ENCODE results near the gene SORCS1.

Gene SORCS1

GRCh38 chr10:106576534-106576933 is 588.0 kb downstream of the SORCS1 start:
- no peak for DNase-seq

- no peak for DNase-seq
Measured at GRCh38 chr10:106573106-106573505, 591.4 kb downstream of the SORCS1 start.

GRCh38 chr10:106571192-106571946 is 593.1 kb downstream of the SORCS1 start:
- no peak for DNase-seq

GRCh38 chr10:106570268-106570667 is 594.2 kb downstream of the SORCS1 start:
- no peak for DNase-seq

GRCh38 chr10:106567629-106568028 is 596.9 kb downstream of the SORCS1 start:
- DNase-seq: no peak

- DNase-seq: no peak
Measured at GRCh38 chr10:106566873-106567272, 597.6 kb downstream of the SORCS1 start.

- no peak for DNase-seq
Measured at GRCh38 chr10:106565546-106565945, 599.0 kb downstream of the SORCS1 start.

GRCh38 chr10:106563384-106563783 is 601.1 kb downstream of the SORCS1 start:
- no peak for DNase-seq

GRCh38 chr10:106560925-106561640 is 603.4 kb downstream of the SORCS1 start:
- DNase-seq: no peak

GRCh38 chr10:106559442-106559841 is 605.1 kb downstream of the SORCS1 start:
- no peak for DNase-seq

GRCh38 chr10:106557951-106558733 is 606.4 kb downstream of the SORCS1 start:
- DNase-seq: no peak

GRCh38 chr10:106557053-106557452 is 607.5 kb downstream of the SORCS1 start:
- DNase-seq: no peak

GRCh38 chr10:106555599-106555998 is 608.9 kb downstream of the SORCS1 start:
- no peak for DNase-seq

- no peak for DNase-seq
Measured at GRCh38 chr10:106551501-106552062, 612.9 kb downstream of the SORCS1 start.

- no peak for DNase-seq
Measured at GRCh38 chr10:106548832-106549231, 615.7 kb downstream of the SORCS1 start.

- no peak for DNase-seq
Measured at GRCh38 chr10:106547047-106547635, 617.4 kb downstream of the SORCS1 start.

- DNase-seq: no peak
Measured at GRCh38 chr10:106542461-106542860, 622.0 kb downstream of the SORCS1 start.

GRCh38 chr10:106540645-106541044 is 623.9 kb downstream of the SORCS1 start:
- DNase-seq: no peak

- no peak for DNase-seq
Measured at GRCh38 chr10:106537866-106538265, 626.6 kb downstream of the SORCS1 start.

GRCh38 chr10:106535304-106535953 is 629.1 kb downstream of the SORCS1 start:
- no peak for DNase-seq

GRCh38 chr10:106534441-106534840 is 630.1 kb downstream of the SORCS1 start:
- DNase-seq: no peak

- no peak for DNase-seq
Measured at GRCh38 chr10:106528702-106529101, 635.8 kb downstream of the SORCS1 start.

All from suppressor macrophage (primary cell).